Esophagus muscularis mucosa (tissue), 4 donors: ENCODE measurements around the gene BCO2. TPM values are rescaled to one million over a fixed set of nuclear protein-coding genes. Genes with fewer than 3 reads are reported as not detected.

Source experiments
- DNase-seq: peaks from one replicate; pipeline ENCODE4 v3.0.0-alpha.2; 2017; ENCODE audit errors: extremely low spot score
- H3K27ac ChIP-seq, 4 donors: fragments of 200-600 bp; sonication (generic); replicated peaks in 1 of 4; 1 replicate in 3 of 4; 2 replicates in 1 of 4; pipeline ENCODE4 v1.5.1; 2016 to 2019; ENCODE audit warnings: mild to moderate bottlenecking in 1 of 4
- H3K27me3 ChIP-seq, 4 donors: fragments of 200-600 bp; sonication (generic); one replicate each; pipeline versions ENCODE4 v1.5.1 to v1.6.0; 2016 to 2019
- H3K36me3 ChIP-seq, 4 donors: fragments of 200-600 bp; sonication (generic); one replicate each; pipeline ENCODE4 v1.5.1; 2016 to 2019
- H3K4me1 ChIP-seq, 4 donors: fragments of 200-600 bp; sonication (generic); one replicate each; pipeline ENCODE4 v1.5.1; 2016 to 2019
- H3K4me3 ChIP-seq, 4 donors: fragments of 200-600 bp; sonication (generic); 1 replicate in 2 of 4; 2 replicates in 2 of 4; pipeline ENCODE4 v1.5.1; 2016 to 2019; ENCODE audit warnings: mild to moderate bottlenecking in 4 of 4, moderate library complexity in 1 of 4
- H3K9me3 ChIP-seq, 4 donors: fragments of 200-600 bp; sonication (generic); 1 replicate in 3 of 4; 2 replicates in 1 of 4; pipeline ENCODE4 v1.5.1; 2016 to 2019
- CTCF ChIP-seq, 3 experiments: fragments of 200-600 bp in 2 of 3; fragments of 450-650 bp in 1 of 3; sonication (generic) in 2 of 3; IDR thresholded peaks; one replicate each; pipeline ENCODE4 v1.5.1; 2017 to 2019; ENCODE audit warnings: antibody characterized with exemption in 3 of 3, mild to moderate bottlenecking in 2 of 3, moderate library complexity in 1 of 3
- EP300 ChIP-seq: sonication (generic); formaldehyde crosslinking; IDR thresholded peaks from one replicate; pipeline ENCODE4 v1.6.1; 2017; ENCODE audit warnings: antibody characterized with exemption
- POLR2A ChIP-seq: fragments of 450-650 bp; IDR thresholded peaks from one replicate; pipeline ENCODE4 v1.6.1; 2017; ENCODE audit warnings: antibody characterized with exemption, moderate library complexity, mild to moderate bottlenecking, low read depth
- POLR2AphosphoS5 ChIP-seq, 2 donors: sonication (generic); formaldehyde crosslinking; IDR thresholded peaks; one replicate each; pipeline ENCODE4 v1.6.1; 2017; ENCODE audit warnings: antibody characterized with exemption in 2 of 2
- WGBS: methylation state at CpG from one replicate; pipeline ENCODE4 v1.1.5; 2018; 5-methylcytosine and 5-hydroxymethylcytosine counted together
- intact Hi-C: fragments of 100-400 bp; cut with DNase I; formaldehyde crosslinking; loops from one replicate; pipeline ENCODE4 v1.15.1; 2023
- total RNA-seq, 4 donors: library from RNA; depleted of rRNA; stranded (reverse); fragments of >200 nt; gene quantifications; one replicate each; pipeline versions ENCODE4 v1.1.0 to v1.2.1, GENCODE V29; 2016

The BCO2 gene
- total RNA-seq, 4 donors from 2014 or later, result 1.4 to 11.6 (median 3.1) TPM

- Histone ChIP-seq H3K36me3 (no peaks in the 10 kb centered on the region), H3K4me3 (no peak overlapping the region), H3K4me1 (no peaks in the 10 kb centered on the region), H3K27ac (no peak overlapping the region), H3K27me3 (no peaks in the 10 kb centered on the region), H3K9me3 (no peaks in the 10 kb centered on the region)
- intact Hi-C loops, result no loop called here
- DNase-seq, result no peak
- WGBS, result 77% methylated on average over 8 of the region's 8 CpGs
- TF ChIP-seq POLR2AphosphoS5 (IDR thresholded peaks at IDR 0.05) (no peak), CTCF (IDR thresholded peaks at IDR 0.05) (no peak), POLR2A (no peak), EP300 (no peak)
Observed at GRCh38 chr11:112249871-112250610, 74.7 kb downstream of the BCO2 start.

DNA sequence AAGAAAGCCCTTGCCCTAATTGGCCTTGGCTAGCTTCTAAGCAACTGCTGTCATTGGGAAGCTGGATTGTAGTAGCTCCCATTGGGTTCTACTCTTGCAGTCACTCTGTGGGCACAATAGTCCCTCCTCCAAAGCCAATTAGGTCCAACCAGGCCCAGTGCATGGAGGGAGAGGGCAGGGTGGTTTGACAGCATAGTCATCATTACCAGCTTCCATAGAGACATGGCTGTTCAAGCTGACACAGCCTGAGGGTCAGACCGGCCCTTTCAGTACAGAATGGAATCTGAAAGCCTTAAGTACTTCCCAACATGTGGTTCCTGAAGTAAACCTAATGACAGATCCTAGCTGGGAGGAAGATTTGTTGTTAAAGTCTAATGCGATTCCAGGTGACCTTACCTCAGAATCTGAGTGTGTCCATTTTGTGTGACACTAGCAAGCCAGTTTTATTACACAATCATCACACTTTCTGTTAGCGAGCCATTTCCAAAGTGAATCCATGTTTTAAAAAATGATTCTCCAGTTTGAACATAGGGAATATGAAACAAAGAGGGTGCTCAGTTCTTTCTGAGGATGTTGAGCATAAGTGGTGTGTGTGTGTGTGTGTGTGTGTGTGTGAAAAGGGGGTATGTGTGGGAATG lies 78.4 kb downstream of the BCO2 start:
- no peak for TF ChIP-seq CTCF (IDR thresholded peaks at IDR 0.05)
- no peak for TF ChIP-seq POLR2AphosphoS5 (IDR thresholded peaks at IDR 0.05)
- no peak for TF ChIP-seq POLR2A
- no peak for TF ChIP-seq EP300
- intact Hi-C loops, result no loop called here
- WGBS, result 87% methylated on average over 3 of the region's 3 CpGs
- no peak overlapping the region for H3K4me3 ChIP-seq
- DNase-seq, result no peak
- no peaks in the 10 kb centered on the region for H3K4me1 ChIP-seq
- H3K27me3 ChIP-seq, result no peaks in the 10 kb centered on the region
- H3K9me3 ChIP-seq, result no peaks in the 10 kb centered on the region
- no peaks in the 10 kb centered on the region for H3K36me3 ChIP-seq
- H3K27ac ChIP-seq, result no peak overlapping the region

- DNase-seq, result no peak
- no peaks in the 10 kb centered on the region for H3K27me3 ChIP-seq
Observed at GRCh38 chr11:112255067-112255720, 79.9 kb downstream of the BCO2 start.

DNA sequence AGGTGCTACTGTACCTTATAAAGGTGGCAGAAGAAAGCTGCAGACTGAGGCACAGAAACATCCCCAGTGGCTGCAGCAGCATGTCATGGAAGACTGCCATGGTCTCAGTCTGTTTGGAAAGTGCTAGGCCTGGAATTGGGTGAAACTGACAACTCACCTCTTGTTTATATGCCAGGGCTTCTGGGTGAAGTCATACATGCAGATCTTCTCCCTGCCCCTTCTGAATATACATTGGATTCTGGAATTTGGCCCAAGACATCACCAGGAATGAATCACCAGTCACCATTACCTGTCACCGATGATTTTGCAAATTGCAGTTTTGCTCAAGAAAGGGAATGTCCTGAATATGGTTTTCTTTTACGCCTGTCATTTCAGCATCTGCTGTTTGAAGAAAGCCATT lies 85.2 kb downstream of the BCO2 start, which contains the start of gene PLET1:
Gene PLET1 (minus strand): TSS at position 371 of the 400 bp plus-strand sequence. CDS start 271 bp downstream, at position 100.
- no peaks in the 10 kb centered on the region for H3K36me3 ChIP-seq
- intact Hi-C loops, result no loop called here
- TF ChIP-seq EP300, result no peak
- no peak for TF ChIP-seq CTCF (IDR thresholded peaks at IDR 0.05)
- TF ChIP-seq POLR2AphosphoS5 (IDR thresholded peaks at IDR 0.05), result no peak
- no peak for TF ChIP-seq POLR2A
- WGBS, result 85% methylated on average over 2 of the region's 2 CpGs
- no peak within 1 kb of the TSS for H3K27ac ChIP-seq
- H3K27me3 ChIP-seq, result no peaks in the 10 kb centered on the region
- no peak for DNase-seq
- H3K4me3 ChIP-seq, result no peak within 1 kb of the TSS
- H3K9me3 ChIP-seq, result no peaks in the 10 kb centered on the region
- no peaks in the 10 kb centered on the region for H3K4me1 ChIP-seq

More at GRCh38 chr11:112255067-112255720, 79.9 kb downstream of the BCO2 start:
- Histone ChIP-seq H3K4me3 (no peak overlapping the region), H3K9me3 (no peaks in the 10 kb centered on the region), H3K36me3 (no peaks in the 10 kb centered on the region), H3K27ac (no peak overlapping the region), H3K4me1 (no peaks in the 10 kb centered on the region)
- 56% methylated on average over 15 of the region's 15 CpGs for WGBS
- no peak for TF ChIP-seq CTCF (IDR thresholded peaks at IDR 0.05)
- intact Hi-C loops, result no loop called here
